Activated CD4-positive, CD25-positive, alpha-beta regulatory T cell treated with anti-CD3 and anti-CD28 coated beads, Interleukin-2, amount 50 U/mL, for 16 hours (primary cell): ENCODE measurements around the gene DIPK1B.

Experiments used
- DNase-seq: peaks from one replicate; pipeline ENCODE4 v3.0.0-alpha.2; 2020; ENCODE audit warnings: low read depth, low spot score

The DIPK1B gene

DNA sequence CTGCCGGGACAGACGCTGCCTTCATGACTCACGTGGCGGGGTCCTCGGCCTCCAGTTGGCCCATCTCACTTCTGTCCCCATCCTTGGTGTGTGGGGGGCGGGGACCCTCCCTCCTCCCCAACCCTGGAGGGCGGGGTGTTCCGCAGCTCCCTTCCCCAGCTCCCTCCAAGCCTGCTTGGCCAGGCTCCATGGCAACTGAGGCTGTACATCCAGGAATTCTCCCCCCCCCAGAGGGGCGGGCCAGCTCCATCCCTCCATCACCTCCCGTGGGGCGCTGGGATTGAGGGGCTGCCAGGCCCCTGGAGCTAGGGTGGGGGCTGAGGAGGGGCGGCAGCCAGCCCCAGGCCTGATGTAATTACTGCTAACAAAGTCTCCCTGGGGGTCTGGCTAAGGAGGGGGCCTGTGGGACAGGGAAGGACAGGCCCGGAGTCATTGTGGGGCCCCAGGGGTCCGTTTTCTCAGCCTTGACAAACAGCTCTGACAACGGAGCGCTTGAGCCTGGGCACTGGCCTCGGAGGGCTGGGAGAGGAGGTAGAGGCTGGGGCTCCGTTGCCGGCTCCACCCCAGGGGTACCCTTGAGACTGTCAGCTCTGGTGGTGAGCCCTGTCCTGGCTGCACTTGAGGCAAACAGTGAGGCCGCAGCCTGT, 8.0 kb downstream of the DIPK1B start:
- DNase-seq: no peak

DNA sequence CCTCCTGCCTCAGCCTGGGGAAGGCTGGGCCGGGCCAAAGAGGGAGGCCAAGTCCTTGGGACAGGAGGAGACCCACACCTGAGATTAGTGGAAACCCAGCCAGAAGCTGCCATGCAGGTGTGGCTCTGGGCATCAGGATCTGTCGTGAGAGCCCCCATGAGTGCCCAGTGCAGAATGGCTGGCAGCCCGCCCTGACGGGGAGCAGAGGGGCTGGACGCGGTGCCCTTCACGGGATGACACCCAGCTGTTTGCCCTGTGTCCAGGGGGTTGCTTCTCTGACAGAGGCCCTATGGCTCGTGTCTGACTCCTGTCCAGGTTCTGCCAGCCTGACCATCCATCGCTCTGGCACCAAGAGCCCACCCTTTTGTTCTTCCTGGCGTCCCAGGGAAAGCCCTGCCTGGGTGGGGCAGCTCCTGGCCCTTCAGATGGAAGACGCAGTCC, 8.5 kb downstream of the DIPK1B start:
- DNase-seq: no peak

DNA sequence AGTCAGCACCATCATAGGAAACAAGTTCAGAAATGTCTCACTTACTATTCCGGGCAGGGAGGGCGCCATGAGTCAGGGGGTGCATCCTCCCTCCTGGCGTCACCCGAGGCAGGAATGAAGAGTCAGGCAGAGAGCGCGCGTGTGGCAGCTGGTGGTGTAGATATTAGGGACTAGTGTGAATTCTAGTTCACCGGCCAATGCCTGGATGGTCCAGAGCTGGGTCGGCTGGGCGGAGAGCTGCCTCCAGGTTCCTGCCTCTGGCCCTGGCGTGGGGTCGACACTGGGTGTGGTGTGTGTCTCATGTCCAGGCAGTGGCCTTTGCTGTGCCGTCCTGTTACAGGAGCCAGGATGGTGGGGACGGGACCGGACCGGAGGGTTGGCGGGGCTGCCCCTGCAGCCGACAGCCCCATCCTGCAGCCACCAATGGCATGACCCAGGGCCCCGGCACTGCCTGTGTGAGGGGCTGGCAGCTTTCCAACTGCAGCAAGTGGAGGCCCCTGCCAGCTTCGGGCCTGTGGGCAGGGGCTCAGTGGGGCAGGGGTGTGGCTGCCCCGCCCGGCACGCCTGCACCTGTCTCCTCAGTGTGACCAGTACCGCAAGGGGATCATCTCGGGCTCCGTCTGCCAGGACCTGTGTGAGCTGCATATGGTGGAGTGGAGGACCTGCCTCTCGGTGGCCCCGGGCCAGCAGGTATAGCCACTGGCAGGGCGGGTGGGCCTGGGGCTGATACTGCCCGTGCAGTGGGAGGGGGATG, 9.1 kb downstream of the DIPK1B start:
- no peak for DNase-seq

DNA sequence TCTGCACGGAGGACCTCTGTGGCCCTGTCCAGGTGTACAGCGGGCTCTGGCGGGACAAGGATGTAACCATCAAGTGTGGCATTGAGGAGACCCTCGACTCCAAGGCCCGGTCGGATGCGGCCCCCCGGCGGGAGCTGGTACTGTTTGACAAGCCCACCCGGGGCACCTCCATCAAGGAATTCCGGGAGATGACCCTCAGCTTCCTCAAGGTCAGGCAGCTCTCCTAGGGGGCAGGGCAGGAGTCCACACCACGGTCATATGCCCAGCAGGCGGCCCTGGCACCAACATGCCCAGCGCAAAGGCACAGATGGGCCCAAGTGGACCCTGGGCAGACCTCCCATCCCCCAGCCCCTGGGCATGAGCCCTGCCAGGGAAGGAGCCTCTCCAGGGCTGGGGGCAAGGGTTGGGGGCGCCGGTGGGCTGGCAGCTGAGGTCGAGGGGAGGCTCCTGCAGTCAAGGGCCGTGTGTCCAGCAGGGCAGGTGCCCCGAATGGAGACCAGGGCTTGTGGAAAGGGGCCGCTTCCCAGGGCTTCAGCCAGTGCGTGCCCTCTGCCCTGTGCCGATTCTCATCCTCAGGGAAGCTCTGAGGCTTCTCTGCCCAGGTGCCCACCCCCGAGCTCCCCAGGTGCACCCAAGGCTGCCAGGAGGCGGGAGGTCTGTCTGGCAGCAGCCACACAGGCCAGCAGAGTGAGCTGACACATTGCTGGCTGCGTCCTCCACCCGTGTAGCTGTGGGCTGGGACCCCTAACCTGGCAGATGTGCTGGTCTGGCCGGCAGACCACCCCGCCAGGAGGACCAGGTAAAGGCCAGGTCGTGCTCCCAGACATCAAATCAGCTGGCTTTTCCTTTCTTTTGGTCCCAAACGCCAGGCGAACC, 10.0 kb downstream of the DIPK1B start:
- DNase-seq: no peak

DNA sequence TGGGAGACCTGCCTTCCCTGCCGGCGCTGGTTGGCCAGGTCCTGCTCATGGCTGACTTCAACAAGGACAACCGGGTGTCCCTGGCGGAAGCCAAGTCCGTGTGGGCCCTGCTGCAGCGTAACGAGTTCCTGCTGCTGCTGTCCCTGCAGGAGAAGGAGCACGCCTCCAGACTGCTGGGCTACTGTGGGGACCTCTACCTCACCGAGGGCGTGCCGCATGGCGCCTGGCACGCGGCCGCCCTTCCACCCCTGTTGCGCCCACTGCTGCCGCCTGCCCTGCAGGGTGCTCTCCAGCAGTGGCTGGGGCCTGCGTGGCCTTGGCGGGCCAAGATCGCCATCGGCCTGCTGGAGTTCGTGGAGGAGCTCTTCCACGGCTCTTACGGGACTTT, 10.6 kb downstream of the DIPK1B start:
- DNase-seq: no peak

DNA sequence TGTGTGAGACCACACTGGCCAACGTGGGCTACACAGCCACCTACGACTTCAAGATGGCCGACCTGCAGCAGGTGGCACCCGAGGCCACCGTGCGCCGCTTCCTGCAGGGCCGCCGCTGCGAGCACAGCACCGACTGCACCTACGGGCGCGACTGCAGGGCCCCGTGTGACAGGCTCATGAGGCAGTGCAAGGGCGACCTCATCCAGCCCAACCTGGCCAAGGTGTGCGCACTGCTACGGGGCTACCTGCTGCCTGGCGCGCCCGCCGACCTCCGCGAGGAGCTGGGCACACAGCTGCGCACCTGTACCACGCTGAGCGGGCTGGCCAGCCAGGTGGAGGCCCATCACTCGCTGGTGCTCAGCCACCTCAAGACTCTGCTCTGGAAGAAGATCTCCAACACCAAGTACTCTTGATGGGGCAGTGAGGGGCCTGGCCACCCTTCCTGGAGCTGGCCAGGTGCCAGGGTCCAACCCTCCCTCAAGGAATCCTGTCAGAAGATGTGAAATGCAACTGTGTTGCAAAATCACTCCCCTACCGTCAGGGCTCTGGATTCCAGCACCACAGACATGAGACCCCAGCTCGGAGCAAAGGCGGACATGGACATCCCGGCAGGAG, 11.1 kb downstream of the DIPK1B start:
- DNase-seq: no peak

DNA sequence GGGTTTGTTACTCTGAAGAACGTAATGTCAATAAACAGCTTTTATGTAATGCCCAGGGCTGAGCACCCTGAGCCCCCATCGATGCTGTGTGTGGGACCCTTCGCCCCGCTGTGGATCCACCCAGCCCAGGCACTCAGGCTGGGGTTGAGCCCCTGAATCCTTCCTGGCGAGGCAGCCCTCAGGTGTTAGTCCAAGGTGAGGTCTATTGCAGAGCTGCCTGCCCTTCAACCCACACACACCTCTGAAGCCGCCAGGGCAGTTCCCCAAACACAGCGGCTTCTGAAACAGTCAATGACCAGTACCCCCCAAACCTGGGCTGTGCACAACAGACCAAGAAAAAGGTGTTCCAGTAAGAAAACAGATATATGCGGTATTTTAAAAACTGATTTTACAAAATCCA, 11.6 kb downstream of the DIPK1B start:
- DNase-seq: no peak

DNA sequence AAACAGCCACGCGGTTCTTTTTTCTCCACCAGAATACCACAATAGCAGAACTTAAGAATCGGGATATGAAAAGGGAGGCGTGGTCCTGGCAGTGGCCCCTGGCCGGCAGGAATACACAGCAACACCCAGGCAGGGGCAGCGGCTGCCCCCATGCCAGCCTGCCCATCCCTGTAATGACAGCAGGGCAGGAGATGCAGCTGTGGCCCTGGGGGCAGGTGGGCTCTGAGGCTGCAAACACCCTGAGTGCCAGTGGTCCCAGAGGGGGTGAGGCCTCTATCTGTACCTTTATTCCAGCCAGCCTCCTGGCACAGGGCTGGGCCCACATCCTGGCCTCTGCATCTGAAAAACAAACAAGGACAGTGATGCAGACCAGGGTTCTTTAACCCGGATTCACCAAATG, 12.4 kb downstream of the DIPK1B start:
- DNase-seq: no peak

DNA sequence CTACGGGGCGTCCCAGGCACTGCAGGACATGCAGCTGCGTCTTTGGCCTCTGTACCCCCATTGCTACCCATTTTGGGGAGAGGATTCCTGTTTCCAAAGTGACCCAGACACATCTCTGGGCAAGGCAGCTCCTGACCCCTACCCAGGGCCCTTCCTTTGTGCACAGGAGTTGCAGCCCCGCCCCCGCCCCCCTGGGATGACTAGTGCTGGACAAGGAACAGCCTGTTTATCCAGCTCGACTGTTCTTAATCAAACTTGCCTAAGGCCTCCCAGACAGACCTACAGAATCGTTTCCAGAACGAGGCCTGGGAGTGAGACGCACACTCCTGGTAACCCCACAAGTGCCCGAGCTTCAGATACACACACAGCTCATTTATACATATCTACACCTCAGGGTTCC, 13.2 kb downstream of the DIPK1B start:
- no peak for DNase-seq

DNA sequence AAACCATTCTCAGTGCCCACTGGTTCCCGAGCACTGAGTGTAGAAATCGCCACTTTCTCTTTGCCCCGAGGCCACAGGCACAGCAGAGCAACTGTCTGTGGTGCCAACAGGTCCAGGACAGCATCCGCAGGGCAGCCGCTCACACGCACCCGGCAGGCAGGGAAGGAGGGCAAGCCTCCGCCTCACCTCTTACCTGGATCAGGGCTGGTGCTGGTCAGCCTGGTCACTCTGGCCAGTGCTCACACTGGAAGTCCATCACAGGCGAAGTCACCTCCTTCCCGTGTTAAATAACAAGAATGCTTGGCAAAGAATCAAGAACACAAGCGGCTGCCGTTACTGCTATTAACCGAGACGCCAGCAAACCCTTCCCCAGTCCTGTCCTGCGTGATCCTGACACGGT, 13.7 kb downstream of the DIPK1B start:
- no peak for DNase-seq

DNA sequence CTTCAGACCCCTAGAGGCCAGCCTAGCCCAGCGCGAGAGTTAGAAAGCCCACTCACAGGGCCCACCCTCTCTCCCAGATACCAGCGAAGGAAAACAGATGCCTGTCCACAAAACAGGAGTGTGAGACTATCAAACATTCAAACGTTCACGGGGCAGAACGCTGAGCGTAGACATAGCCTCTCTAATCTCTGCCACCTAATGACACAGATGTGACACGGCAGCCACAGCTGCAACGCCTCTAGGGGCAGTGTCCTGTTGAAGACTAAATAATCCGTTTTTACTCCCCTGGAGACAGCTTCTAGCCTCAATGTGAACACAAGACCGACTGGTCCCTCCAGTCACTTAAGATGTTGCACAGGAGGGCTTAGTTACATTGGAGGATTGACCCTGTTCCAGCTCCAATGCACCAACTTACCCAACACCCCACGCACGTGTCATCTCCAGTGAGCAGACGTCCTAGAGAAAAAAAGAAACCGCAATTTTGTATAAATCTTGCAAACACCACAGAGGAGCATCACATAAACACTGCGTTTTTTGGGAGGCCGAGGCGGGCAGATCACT, 14.3 kb downstream of the DIPK1B start:
- DNase-seq: no peak

DNA sequence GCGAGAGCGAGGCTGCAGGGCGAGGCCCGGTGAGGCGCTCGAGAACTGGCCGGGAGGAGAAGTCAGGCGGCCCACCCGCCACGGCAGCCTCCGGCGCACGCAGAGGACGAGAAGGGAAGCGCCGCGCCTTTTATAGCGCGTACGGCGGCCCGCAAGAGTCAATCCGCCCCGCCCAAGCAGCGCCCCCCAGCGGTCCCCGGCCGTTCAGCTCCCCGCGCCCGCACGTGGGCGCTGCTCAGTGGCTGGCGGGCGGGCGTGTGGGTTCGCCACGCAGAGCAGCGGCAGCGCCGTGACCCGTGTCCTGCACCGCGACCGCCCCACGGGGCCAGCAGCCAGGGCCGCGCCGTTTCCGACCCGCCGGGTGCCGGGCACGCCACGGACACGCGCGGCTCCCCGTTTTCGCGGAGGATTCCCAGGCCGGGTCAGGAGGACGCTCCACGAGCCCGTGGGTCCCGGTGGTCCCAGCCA, 15.7 kb downstream of the DIPK1B start:
- peak; percentile 84 for DNase-seq

DNA sequence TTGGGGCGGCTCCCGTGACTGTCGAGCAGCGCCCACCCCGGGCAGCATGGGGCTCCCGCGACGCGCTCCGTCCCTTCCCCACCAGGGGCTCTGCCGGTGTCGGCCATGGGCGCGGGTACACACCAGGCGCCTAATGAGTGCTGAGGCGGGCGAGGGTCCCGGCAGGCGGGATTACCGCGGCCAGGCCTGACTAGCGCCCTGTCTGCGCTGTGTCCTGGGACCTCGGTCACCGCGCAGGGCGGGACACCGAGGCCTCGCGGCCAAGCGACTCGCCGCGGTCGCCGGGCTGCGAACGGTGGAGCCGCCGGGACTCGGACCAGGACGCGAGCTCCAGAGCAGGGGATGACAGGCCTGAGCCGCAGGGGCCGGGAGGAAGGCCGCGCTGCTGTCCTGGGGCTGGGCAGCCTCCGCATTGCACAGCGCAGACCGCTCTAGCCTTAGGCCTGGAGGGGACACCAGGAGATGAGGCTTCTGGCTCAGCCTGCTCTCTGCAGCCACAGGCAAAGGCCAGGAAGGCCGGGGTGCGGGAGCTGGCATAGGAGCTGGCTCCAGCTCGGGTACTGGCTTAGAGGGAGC, 16.3 kb downstream of the DIPK1B start:
- DNase-seq: no peak

DNA sequence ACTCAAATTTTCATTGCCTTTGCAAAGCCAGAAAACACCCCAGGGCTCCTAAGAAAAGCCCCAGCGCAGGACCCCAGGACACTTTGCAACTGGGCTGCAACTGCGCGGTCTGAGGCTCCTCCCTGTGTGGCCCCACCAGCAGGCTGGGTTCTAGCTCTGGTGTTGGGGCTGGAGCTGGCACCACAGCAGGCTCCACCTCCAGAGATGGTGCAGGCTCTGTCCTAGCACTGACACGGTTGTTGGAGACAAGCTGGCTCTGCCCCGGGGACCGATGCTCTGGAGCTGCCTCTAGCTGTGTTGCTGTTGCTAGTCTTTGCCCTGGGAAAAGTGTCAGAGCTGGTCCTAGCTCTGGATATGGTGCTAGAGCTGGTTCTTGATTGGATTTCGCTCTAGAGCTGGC, 16.8 kb downstream of the DIPK1B start:
- DNase-seq: no peak

DNA sequence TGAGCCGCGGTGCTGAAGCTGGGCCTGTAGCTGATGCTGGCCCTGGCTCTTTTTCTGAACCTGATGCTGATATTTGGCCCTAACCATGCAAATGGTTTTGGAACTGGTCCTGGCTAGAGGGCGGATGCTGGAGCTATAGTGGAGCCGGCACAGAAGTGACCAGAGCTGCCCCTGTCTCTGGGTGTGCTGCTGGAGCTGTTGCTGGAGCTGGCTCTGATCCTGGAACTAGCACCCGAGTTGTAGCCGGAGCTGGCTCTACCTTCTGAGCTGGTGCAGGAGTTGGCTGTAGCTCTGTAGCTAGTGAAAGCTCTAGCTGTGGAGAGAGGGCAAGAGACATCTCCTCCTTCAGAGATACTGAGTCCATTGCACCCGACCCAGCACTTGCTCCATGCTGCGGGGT, 17.6 kb downstream of the DIPK1B start:
- no peak for DNase-seq

DNA sequence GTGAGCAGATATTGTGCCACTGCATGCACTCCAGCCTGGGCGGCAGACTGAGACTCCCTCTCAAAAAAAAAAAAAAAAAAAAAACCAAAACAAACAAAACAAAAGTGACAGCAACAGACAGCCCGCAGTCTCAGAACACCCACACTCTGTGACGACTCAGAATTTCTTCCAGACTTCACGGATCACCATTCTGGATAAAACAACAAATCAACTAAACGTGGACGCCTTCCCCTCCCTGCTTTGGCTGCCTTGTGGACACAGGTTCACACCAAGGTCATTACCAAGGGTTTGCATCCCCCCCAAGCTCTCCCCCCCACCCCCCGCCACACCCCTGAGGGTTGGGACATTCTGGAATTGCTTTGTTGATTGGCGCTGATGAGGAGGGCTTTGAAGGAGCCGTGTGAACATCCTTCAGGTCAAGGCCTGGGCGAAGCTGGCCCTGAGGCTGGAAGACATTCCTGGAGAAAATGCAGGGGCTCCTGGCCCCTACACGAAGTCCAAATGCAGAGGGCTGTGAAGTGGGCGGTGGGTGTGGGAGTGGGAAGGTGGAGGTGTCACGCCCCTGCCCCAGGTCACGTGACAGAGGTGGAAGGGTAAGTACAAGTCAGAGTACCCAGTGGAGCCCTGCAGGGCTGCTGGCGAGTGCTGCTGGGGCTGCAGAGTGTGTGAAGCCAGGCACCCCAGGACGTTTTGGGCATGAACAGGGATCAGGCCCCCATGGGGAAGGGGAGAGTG, 20.2 kb downstream of the DIPK1B start:
- DNase-seq: no peak

DNA sequence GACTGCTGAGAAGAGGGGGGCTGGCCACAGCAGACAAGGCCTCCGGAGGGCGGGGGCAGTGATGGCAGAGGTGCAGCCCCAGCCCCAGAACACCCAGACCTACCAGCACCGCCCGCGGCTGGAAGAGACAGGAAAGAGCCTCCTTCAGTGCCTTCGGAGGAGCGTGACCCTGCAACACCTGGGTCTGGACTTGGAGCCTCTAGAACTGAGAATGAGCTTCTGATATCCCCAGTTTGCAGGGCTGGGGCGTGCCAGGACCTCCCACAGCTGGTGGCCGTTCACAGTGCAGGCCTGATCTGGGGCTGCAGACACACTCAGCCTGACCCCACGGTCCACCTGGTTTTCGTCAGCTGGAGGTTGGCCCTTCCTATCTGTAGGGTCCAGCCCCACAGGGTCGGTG, 21.2 kb downstream of the DIPK1B start:
- no peak for DNase-seq

DNA sequence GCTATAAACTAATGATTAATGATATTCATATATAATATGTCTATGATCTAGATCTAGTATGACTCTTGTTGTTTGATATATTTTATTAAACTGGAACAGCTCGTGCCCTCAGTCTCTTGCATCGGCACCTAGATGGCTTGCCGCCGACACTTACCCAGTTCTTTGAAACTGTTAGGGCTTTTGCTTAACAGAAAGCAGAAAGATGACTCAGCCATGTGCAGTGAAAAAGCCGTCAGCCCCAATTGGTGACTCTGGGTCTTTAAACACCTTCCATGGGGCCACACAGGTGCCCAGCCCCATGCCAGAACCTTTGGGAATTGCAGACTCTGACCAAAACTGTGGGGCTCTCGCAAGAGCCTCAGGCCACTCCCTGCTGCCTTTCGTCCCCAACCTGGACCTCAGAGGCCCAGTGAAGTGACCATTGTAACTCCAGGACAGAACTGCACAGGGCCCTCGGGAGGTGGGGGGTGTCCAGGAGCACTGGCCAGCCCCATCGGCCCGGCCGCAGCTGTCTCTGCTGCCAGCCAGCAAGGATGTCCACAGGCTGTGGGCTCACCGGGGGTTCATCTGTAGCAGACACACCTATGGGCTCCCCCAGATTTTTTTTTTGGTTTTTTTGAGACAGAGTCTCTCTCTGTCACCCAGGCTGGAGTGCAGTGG, 22.6 kb downstream of the DIPK1B start:
- DNase-seq: no peak

DNA sequence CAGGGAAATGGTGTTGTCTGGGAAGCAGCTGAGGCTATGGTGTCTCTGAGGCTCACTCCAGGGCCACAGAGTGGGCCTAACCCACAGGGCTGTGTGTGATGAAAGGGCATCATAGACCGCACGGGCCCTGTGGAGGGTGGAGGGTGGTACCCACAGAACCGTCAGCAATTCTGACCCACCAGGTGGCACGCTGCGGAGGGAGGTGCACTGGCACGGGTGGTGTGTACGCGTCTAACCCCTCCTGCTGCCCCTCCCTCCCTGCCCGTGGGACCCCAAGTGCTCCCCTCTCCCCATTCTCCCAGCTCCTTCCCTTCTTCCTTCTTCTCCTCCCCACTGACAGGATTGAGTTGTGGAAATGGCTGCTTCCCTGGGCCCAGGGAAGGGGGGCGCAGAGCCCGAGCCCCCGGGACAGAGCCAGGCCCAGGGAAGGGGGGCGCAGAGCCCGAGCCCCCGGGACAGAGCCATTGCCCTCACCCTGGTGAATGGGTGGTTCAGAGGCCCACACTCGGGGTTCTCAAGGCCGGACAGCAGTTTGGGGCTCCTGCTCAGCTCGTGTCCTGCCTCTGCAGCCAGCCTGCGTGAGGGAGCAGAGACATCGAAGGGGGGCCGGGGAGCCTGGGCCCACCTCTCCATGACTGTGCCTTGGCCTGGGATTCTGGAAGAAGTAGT, 23.6 kb downstream of the DIPK1B start:
- no peak for DNase-seq

DNA sequence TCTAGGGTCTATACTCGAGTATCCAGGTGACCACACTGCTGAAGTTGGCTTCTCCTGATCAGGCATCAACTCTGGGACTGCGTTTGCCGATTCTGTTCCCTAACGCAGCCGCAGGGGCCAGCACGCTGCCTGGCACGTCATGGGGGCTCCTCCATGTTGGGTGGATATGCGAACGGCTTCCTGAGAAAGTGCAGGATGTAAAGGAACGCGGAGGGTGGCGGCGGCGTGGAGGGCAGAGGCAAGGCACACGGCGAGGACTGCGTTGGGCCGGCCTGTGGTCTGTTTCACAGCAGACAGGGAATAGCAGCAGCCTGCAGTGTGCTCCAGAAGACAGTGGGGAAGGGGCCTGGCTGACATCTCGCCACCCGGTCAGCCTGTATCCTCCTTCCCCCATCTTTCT, 26.6 kb downstream of the DIPK1B start:
- DNase-seq: no peak
